ENCODE data around the gene GGT6. TPM values are rescaled to one million over a fixed set of nuclear protein-coding genes. Genes with fewer than 3 reads are reported as not detected.
A peak's percentile ranks its signal among the peaks of the same experiment; 100 is the strongest.

The GGT6 gene
- total RNA-seq, 1 donor from 2014 or later, result not detected

DNA sequence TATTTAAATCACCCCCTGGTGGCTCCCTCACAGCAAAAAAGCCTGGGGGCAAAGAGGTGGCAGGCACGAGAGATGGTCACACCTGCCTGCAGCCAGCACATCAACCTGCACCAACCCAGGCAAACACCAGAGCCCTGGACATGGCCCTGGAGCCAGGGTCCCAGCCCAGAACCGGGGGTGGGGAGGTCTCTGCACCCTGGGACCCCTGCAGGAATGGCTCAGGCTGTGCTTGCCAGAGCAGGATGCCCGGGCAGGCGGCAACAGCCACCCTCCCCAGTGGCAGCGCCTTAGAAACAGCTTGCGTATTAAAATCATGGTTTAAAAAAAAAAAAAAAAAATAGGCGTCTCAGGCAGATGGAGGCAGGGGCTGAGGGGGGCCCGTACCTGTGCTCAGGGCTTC lies 21.4 kb downstream of the GGT6 start:
- no peak overlapping the region for H3K4me3 Mint-ChIP-seq
- H3K27me3 Mint-ChIP-seq, result no peaks in the 10 kb centered on the region
- intact Hi-C loops (cut with micrococcal nuclease), result loop anchor here (10.0 kb wide), 1 partner anchor 114 kb away; no protein-coding TSS in a partner anchor
- no peaks in the 10 kb centered on the region for H3K9me3 Mint-ChIP-seq
- DNase-seq, result no peak
- peaks cover 30% of the 10 kb centered on the region for H3K36me3 Mint-ChIP-seq (ENCODE audit: low read depth)
- H3K27ac Mint-ChIP-seq, result no peak overlapping the region
- no peaks in the 10 kb centered on the region for H3K4me1 Mint-ChIP-seq

- Mint-ChIP-seq H3K27ac (no peak overlapping the region), H3K4me3 (no peak overlapping the region), H3K36me3 (ENCODE audit: low read depth) (peaks cover 25% of the 10 kb centered on the region), H3K9me3 (no peaks in the 10 kb centered on the region), H3K27me3 (peaks cover under 1% of the 10 kb centered on the region), H3K4me1 (peaks cover 1% of the 10 kb centered on the region)
- intact Hi-C loops (cut with micrococcal nuclease), result loop anchor here (10.0 kb wide), 1 partner anchor 114 kb away; no protein-coding TSS in a partner anchor
- no peak for DNase-seq
These were observed 22.0 kb downstream of the GGT6 start for GRCh38 chr17:4538236-4539002.

GRCh38 chr17:4537451-4538235 lies 22.7 kb downstream of the GGT6 start:
- intact Hi-C loops (cut with micrococcal nuclease), result loop anchor here (10.0 kb wide), 1 partner anchor 113 kb away; no protein-coding TSS in a partner anchor
- peaks cover 19% of the 10 kb centered on the region for H3K36me3 Mint-ChIP-seq (ENCODE audit: low read depth)
- H3K4me3 Mint-ChIP-seq, result no peak overlapping the region
- peaks cover 4% of the 10 kb centered on the region for H3K4me1 Mint-ChIP-seq
- H3K27ac Mint-ChIP-seq, result no peak overlapping the region
- peaks cover 3% of the 10 kb centered on the region for H3K27me3 Mint-ChIP-seq
- no peaks in the 10 kb centered on the region for H3K9me3 Mint-ChIP-seq
- no peak for DNase-seq

DNA sequence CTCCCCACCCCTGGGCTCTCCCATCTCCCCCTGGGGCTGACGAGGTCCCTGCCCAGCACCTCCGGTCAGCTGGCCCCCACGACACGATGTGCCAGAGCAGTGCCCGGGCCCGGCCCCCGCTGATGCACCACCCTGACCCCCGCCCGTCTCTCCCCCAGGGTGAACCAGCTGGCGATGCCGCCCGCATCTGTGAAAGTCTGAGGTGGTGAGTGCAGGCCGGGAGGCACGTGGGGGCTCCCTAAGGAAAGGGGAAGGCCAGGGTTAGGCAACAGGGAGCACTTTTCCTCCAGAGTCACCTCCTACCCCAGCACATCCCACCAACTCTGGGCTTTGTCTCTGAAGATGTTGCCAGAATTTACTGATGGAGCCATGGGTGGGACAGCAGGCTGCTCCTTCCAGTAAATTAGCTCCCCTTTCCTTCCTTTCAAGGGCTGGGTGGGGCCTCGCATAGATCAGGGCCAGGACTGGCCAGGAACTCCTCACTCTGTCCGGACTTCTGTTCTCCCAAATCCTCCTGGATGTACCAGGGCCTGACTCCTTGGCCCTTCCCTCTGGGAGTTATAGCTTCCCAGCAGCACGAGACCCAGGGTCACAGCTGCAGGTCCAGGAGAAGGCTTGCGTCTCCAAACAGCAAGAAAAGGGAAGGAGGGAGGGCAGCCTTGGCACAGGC lies 23.5 kb downstream of the GGT6 start:
- no peak for DNase-seq
- Mint-ChIP-seq H3K36me3 (ENCODE audit: low read depth) (peaks cover 13% of the 10 kb centered on the region), H3K4me3 (no peak overlapping the region), H3K9me3 (no peaks in the 10 kb centered on the region), H3K4me1 (peaks cover 4% of the 10 kb centered on the region), H3K27ac (no peak overlapping the region), H3K27me3 (peaks cover 4% of the 10 kb centered on the region)
- intact Hi-C loops (cut with micrococcal nuclease), result loop anchor here (10.0 kb wide), 1 partner anchor 112 kb away; no protein-coding TSS in a partner anchor

DNA sequence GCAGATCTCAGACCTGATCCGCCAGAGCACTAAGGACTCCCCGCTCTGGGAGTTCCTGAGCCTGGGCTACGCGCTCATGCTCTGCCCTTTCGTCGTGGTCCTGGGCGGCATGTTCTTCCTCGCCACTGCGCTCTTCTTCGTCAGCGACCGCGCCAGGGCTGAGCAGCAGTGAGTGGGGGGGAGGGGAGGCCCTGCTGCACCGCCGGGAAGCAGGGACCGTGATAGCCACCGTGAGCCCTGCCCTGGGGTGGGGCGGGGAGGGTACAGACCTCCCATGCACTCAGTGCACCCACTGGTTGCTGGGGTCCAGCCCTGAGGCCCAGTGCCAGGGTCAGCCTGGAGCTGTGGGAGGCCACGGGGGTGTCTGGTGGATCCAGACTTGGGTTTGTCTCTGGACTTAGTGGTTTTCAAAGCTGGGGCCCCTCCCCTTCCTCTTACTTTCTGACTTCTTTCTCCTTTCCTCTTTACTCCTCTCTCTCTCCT lies 24.1 kb downstream of the GGT6 start:
- Mint-ChIP-seq H3K4me1 (peaks cover 4% of the 10 kb centered on the region), H3K27me3 (peaks cover 5% of the 10 kb centered on the region), H3K4me3 (no peak overlapping the region), H3K27ac (no peak overlapping the region), H3K36me3 (ENCODE audit: low read depth) (peaks cover 12% of the 10 kb centered on the region), H3K9me3 (no peaks in the 10 kb centered on the region)
- no peak for DNase-seq
- intact Hi-C loops (cut with micrococcal nuclease), result loop anchor here (10.0 kb wide), 1 partner anchor 111 kb away; no protein-coding TSS in a partner anchor

DNA sequence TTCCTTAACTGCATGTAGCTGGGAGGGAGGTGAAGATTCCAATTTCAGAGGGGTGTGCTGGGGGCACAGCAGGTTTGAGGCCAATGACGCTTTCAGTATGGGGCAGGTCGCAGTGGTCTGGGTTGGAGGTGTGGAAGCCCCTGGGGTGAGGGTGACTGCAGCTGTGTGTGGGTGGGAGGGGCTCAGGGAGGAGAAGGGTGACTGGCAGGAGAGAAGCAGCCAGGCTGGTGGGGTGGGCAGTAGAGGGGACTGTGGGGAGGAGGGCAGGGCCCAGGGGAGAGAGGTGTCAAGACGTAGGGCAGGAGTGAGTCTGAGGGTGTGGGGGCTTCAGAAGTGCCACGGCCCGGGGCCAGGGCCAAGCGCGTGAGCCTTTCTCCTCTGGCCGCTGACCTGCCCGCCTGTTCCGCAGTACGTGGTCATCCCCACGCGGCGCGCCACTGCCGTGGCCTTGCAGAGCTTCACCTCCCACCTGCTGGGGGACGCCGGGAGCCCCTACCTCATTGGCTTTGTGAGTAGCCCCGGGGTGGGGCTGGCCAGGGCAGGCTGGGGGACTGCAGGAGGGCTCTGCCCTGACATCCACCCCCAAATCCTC lies 24.6 kb downstream of the GGT6 start:
- peaks cover 4% of the 10 kb centered on the region for H3K4me1 Mint-ChIP-seq
- peaks cover 8% of the 10 kb centered on the region for H3K36me3 Mint-ChIP-seq (ENCODE audit: low read depth)
- no peaks in the 10 kb centered on the region for H3K9me3 Mint-ChIP-seq
- peaks cover 5% of the 10 kb centered on the region for H3K27me3 Mint-ChIP-seq
- H3K4me3 Mint-ChIP-seq, result no peak overlapping the region
- peak overlapping the region; percentile 45 for H3K27ac Mint-ChIP-seq
- intact Hi-C loops (cut with micrococcal nuclease), result loop anchor here (10.0 kb wide), 1 partner anchor 111 kb away; no protein-coding TSS in a partner anchor
- no peak for DNase-seq

DNA sequence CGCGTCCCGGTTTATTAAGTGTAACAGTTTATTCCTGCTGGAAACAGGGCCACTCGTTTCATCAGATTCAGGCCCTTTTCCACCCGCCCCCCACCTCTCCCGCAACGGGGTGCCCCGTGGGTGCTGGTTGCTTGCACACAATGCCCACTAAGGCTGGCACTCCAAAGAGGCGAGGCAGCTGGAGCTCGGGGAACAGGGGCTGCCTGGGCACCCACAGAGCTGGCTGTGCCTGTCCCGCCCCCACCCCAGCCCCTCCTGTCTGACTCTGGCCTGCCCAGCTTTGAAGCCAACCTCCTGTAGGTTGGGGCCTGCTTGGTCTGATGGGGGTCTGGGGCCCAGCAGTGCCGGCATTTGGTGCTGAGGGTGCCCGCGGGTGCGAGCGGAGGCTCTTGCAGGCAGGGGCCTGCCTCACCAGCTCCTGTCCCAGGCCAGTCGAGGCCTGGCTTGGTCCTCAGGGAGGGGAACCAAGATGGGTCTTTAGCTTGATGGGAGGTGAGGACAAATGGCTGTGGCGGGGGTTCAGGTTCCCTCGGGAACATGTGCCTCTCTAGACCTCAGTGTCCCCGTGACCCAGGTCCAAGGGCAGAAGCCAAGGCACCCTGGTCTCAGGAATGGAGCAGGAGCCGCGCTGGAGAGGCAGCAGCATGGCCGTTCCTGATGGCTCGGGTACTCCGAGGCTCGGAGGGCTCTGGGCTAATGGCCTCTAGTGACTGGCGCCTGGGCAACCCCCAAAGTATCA lies 25.3 kb downstream of the GGT6 start:
- H3K27me3 Mint-ChIP-seq, result peaks cover 5% of the 10 kb centered on the region
- H3K36me3 Mint-ChIP-seq (ENCODE audit: low read depth), result peaks cover 8% of the 10 kb centered on the region
- no peaks in the 10 kb centered on the region for H3K9me3 Mint-ChIP-seq
- no peak overlapping the region for H3K4me3 Mint-ChIP-seq
- intact Hi-C loops (cut with micrococcal nuclease), result loop anchor here (10.0 kb wide), 1 partner anchor 110 kb away; no protein-coding TSS in a partner anchor
- H3K4me1 Mint-ChIP-seq, result peaks cover 4% of the 10 kb centered on the region
- H3K27ac Mint-ChIP-seq, result peak overlapping the region; percentile 45
- no peak for DNase-seq

DNA sequence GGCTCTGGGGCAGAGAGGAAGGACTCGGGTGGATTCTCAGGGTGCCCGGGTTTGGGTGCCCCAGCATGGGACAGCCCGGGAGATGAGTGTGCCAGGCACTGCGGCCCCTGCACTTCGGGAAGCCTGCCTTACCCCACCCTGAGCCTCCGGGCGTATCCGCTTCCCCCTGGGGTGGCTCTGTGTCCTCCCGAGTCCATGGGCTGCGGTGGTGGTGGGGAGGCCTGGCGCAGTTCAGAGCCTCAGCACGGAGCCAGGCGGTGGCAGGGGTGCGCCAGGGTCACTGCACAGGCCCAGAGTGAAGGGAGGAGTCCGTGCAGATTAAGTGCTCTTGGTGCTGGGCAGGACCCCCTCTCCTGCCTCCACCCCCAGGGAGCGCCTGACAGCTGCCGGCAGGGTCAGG lies 25.9 kb downstream of the GGT6 start:
- Mint-ChIP-seq H3K27me3 (peaks cover 5% of the 10 kb centered on the region), H3K9me3 (no peaks in the 10 kb centered on the region), H3K36me3 (ENCODE audit: low read depth) (peaks cover 5% of the 10 kb centered on the region), H3K4me3 (no peak overlapping the region), H3K4me1 (peaks cover 4% of the 10 kb centered on the region), H3K27ac (no peak overlapping the region)
- intact Hi-C loops (cut with micrococcal nuclease), result loop anchor here (10.0 kb wide), 1 partner anchor 110 kb away; no protein-coding TSS in a partner anchor
- no peak for DNase-seq

- Mint-ChIP-seq H3K36me3 (ENCODE audit: low read depth) (peaks cover 5% of the 10 kb centered on the region), H3K9me3 (no peaks in the 10 kb centered on the region), H3K4me3 (no peak overlapping the region), H3K27ac (no peak overlapping the region), H3K4me1 (peaks cover 4% of the 10 kb centered on the region), H3K27me3 (peaks cover 5% of the 10 kb centered on the region)
- intact Hi-C loops (cut with micrococcal nuclease), result loop anchor here (10.0 kb wide), 1 partner anchor 109 kb away; no protein-coding TSS in a partner anchor
- DNase-seq, result peak; percentile 67
These were observed 26.6 kb downstream of the GGT6 start for GRCh38 chr17:4533523-4534504.

DNA sequence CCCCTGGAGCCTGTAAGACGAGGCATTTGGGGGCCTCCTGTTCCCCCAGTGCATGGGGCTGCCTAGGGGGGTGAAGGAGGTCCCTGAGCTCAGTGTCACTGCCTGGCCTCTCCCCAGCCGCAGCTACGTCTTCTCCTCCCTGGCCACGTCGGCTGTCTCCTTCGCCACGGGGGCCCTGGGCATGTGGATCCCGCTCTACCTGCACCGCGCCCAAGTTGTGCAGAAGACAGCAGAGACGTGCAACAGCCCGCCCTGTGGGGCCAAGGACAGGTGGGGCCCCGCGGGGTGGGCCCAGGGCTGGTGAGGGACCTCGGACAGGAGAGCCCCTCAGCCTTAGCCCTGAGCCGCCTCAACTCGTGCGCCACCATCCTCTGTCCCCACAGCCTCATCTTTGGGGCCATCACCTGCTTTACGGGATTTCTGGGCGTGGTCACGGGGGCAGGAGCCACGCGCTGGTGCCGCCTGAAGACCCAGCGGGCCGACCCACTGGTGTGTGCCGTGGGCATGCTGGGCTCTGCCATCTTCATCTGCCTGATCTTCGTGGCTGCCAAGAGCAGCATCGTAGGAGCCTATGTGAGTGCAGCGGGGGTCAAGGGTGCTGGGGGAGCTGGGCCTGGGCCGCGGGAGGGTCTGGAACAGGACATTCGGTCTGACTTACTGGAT lies 27.4 kb downstream of the GGT6 start:
- no peak for DNase-seq
- Mint-ChIP-seq H3K27me3 (peaks cover 5% of the 10 kb centered on the region), H3K4me1 (peaks cover 4% of the 10 kb centered on the region), H3K27ac (no peak overlapping the region), H3K9me3 (no peaks in the 10 kb centered on the region), H3K36me3 (ENCODE audit: low read depth) (peaks cover 5% of the 10 kb centered on the region), H3K4me3 (no peak overlapping the region)
- intact Hi-C loops (cut with micrococcal nuclease), result loop anchor here (10.0 kb wide), 1 partner anchor 108 kb away; no protein-coding TSS in a partner anchor

- Mint-ChIP-seq H3K4me3 (no peak overlapping the region), H3K27ac (no peak overlapping the region), H3K36me3 (ENCODE audit: low read depth) (peaks cover 4% of the 10 kb centered on the region), H3K4me1 (peaks cover 4% of the 10 kb centered on the region), H3K9me3 (no peaks in the 10 kb centered on the region), H3K27me3 (peaks cover 5% of the 10 kb centered on the region)
- intact Hi-C loops (cut with micrococcal nuclease), result loop anchor here (10.0 kb wide), 1 partner anchor 107 kb away; no protein-coding TSS in a partner anchor
- no peak for DNase-seq
These were observed 28.2 kb downstream of the GGT6 start for GRCh38 chr17:4531988-4532736.

Data from activated CD4-positive, alpha-beta T cell treated with anti-CD3 and anti-CD28 coated beads, Interleukin-2, amount 10 ng/mL, durations not matched to agents 24 days and 14 days (primary cell).